ENCODE results near the gene TCERG1L.

GRCh38 chr10:131355056-131355455, 43.5 kb upstream of the TCERG1L start:
- no peak for TF ChIP-seq EZH2phosphoT487 (conservative IDR thresholded peaks at IDR 0.05; ENCODE audit: low read length)
- TF ChIP-seq, protein P1, sequence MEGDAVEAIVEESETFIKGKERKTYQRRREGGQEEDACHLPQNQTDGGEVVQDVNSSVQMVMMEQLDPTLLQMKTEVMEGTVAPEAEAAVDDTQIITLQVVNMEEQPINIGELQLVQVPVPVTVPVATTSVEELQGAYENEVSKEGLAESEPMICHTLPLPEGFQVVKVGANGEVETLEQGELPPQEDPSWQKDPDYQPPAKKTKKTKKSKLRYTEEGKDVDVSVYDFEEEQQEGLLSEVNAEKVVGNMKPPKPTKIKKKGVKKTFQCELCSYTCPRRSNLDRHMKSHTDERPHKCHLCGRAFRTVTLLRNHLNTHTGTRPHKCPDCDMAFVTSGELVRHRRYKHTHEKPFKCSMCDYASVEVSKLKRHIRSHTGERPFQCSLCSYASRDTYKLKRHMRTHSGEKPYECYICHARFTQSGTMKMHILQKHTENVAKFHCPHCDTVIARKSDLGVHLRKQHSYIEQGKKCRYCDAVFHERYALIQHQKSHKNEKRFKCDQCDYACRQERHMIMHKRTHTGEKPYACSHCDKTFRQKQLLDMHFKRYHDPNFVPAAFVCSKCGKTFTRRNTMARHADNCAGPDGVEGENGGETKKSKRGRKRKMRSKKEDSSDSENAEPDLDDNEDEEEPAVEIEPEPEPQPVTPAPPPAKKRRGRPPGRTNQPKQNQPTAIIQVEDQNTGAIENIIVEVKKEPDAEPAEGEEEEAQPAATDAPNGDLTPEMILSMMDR (IDR thresholded peaks at IDR 0.05; ENCODE audit: insufficient read depth, low read length, poor library complexity, severe bottlenecking): no peak

Measured in SU-DHL-6 (cell line).